Activated effector memory CD4-positive, alpha-beta T cell treated with anti-CD3 and anti-CD28 coated beads, Interleukin-2, amount 50 U/mL, for 16 hours (primary cell): Measurements from ENCODE around the gene CCDC92.

Experiments
- DNase-seq: peaks from one replicate; pipeline ENCODE4 v3.0.0-alpha.2; 2020

The CCDC92 gene

DNA sequence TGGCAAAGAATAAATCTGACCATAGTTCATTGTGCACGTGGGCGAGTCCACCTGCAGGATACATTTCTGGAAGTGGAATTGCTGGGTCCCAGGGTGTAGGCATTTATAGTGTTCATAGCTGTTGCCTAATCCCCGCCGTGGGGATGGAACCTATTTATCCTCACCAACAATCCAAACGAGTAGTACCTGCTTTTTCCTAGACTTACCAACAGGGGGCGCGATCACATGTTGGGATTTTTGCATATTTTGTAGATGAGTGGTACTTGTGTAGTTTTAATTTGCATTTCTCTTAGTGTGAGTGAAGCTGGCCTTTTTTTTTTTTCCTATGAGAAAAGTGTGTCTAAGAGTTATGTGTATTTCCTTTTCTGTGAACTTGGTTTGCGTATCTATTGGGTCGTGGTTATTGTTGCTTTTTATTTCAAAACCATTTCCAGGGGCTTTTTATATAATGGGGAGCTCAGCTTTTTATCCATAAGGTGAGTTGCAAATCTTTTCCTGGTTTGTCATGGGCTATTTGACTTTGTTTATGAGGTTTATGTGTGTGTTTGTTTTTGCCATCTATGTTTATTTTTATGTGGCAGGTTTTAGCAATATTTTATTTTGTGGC lies 67.2 kb downstream of the CCDC92 start:
- DNase-seq: peak; percentile 86

DNA sequence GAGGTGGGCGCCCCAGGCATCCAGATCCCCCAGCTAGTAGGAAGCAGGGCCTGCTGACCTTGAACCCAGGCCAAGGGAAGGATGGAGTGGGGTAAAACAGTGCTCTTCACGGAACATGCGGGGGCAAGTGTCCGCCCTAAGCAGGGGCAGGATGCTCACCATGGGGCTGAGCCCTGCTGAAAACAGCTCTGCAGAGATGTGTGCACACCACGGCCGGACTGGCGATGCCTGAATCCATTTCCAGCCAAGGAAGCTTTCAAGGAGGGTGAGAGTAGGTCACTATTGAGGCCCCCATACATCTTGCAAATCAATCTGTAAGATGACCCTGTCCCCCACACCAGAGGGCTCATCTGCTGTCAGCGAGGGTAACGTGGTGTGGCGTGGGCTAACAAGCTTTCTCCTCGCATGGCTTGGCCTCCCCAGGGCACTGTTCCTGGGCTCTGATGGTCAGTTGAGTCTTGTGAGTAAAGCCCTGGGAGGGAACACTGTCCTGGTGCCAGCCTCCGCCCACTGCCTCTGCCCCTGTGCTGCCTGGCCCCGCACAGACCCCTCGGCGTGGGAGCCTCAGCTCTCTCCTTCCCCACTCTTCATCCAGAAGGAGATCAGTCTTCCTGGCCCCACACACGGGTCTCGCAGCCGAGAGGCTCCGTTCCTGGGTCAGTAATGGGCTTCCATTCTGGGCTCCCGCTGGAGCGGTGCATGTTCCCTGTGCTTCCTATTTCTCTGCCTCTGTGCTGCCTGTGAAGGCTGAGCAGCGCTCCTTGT lies 69.1 kb downstream of the CCDC92 start:
- no peak for DNase-seq

GRCh38 chr12:123902821-123903220 lies 69.8 kb downstream of the CCDC92 start:
- DNase-seq: no peak

GRCh38 chr12:123900871-123901376 lies 71.7 kb downstream of the CCDC92 start:
- DNase-seq: no peak

- no peak for DNase-seq
These were observed 73.3 kb downstream of the CCDC92 start for GRCh38 chr12:123899368-123899767.

- DNase-seq: no peak
These were observed 74.0 kb downstream of the CCDC92 start for GRCh38 chr12:123898673-123899072.

- no peak for DNase-seq
These were observed 75.4 kb downstream of the CCDC92 start for GRCh38 chr12:123897221-123897620.

DNA sequence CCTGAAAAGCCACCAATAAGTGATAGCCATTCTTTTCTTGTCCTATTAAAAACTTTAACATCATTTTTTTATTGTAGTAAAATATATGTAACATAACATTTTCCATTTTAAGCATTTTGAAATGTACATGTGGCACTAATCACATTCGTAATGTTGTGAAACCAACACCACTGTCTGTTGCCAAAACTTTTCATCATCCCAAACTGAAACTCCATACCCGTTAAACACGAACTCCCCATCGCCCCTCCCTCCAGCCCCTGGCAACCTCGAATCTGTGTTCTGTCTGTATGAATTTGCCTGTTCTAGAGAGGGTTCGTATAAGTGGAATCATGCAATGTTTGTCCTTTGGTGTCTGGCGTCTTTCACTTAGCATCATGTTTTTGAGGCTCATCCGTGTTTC lies 75.9 kb downstream of the CCDC92 start:
- no peak for DNase-seq

- DNase-seq: no peak
These were observed 77.2 kb downstream of the CCDC92 start for GRCh38 chr12:123895451-123895850.

DNA sequence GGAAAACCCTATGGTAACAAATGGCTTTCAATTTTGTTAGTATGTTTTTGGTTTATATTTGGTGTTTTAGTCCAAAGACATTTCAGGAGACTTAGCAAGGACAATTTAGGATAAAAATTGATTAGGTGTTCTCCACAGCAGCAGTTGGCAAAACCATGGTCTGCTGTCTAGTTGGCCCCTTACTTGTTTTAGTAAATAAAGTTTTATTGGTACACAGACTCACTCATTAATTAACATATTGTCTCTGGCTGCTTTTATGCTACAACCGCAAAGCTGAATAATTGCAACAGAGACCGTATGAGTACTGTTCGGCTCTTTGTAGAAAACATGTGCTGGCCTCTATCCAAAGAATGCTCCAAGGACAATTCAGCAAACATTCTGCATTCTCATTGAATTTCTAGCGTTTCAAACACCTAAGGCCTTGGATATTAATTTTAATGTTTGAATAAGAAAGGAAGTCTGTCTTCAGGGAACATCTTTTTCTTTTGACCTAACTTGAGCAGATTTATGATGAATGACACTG lies 77.7 kb downstream of the CCDC92 start:
- no peak for DNase-seq

DNA sequence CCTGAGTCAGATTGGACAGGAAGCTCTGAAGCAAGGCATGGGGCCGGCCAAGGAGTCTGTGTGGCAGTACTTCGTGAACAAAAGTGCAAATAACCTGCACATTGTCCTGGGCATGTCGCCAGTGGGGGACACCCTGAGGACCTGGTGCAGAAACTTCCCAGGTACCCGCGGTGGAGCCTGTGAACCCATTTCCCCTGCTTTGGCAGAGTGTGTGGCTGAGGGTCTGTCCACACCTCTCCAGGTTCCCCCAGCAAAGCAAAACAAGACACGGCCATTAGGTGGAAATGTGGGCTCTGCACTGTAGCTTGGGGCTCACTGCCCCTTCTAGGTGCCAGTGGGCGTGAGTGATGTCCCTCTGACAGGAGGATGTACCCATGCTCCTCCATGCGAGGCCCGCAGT lies 79.4 kb downstream of the CCDC92 start:
- no peak for DNase-seq

GRCh38 chr12:123892853-123893252 lies 79.8 kb downstream of the CCDC92 start:
- no peak for DNase-seq

- DNase-seq: no peak
These were observed 80.5 kb downstream of the CCDC92 start for GRCh38 chr12:123892180-123892559.

DNA sequence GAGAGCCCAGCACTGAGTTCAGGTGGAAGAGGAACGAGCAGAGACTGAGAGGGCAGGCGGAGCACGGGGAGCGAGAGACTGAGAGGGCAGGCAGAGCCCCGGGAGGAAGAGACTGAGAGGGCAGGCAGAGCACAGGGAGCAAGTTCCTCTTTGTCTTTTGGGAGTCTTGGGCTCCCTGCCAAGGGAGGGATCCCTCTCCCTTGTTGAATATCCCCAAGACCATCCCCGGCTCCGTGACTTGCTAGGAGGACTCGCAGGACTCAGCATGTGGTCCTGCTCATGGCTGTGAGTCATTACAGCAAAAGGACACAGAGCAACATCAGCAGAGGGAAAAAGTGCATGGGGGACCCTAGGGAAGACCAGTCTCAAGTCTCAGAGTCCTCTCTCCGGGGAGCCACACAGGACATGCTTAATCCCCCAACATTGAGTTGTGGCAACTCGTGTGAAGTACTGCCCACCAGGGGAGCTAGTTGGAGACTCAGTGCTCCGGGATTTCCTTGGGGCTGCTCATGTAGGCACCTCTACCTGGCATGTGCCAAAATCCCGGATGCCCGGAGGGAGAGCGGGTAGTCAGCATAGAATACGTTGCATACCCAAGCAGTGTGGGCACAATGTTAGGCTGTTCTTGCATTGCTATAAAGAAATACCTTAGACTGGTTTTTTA lies 81.0 kb downstream of the CCDC92 start:
- DNase-seq: no peak

DNA sequence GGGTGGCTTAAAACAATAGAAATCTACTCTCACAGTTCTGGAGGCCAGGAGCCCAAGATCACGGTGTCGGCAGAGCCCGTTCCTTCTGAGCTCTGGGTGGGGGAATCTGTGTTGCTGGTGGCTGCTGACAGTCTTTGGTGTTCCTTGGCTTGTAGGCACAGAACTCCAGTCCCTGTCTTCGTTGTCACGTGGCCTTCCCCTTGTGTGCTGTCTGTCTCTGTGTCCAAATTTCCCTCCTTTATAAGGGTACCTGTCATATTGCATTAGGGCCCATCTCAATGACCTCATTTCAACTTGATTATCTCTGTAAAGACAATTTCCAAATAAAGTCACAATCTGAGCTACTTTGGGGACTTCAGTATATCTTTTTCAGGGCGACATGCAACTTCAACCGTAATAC lies 81.6 kb downstream of the CCDC92 start:
- no peak for DNase-seq

- no peak for DNase-seq
These were observed 82.1 kb downstream of the CCDC92 start for GRCh38 chr12:123890536-123890902.

DNA sequence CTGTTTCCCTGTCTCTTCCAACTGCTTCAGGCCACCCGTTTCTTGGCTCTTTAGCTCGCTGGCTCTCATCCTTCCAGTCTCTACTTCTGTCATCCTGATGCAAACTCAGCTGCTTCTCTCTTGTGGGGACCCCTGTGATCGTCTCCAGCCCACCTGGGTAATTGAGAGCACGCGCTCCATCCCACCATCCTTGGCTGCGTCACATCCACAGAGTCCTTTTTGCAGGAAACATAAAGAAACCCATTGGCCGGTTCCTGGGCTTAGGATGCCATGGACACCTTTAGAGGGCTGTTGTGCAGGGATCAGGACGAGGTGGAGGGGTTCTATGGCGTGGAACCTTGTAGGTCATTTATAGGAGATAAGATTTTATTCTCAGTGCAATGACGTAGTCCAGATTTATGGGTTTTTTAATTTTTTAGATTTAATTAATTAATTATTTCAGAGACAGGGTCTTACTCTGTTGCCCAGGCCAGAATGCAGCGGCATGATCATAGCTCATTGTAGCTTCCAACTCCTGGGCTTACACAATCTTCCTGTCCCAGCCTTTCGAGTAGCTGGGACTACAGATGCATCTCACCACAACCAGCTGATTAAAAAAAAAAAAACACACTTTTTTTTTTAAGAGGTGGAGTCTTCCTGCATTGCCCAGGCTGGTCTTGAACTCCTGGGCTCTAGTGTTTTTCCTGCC lies 82.6 kb downstream of the CCDC92 start:
- DNase-seq: no peak

GRCh38 chr12:123888989-123889388 lies 83.6 kb downstream of the CCDC92 start:
- no peak for DNase-seq

DNA sequence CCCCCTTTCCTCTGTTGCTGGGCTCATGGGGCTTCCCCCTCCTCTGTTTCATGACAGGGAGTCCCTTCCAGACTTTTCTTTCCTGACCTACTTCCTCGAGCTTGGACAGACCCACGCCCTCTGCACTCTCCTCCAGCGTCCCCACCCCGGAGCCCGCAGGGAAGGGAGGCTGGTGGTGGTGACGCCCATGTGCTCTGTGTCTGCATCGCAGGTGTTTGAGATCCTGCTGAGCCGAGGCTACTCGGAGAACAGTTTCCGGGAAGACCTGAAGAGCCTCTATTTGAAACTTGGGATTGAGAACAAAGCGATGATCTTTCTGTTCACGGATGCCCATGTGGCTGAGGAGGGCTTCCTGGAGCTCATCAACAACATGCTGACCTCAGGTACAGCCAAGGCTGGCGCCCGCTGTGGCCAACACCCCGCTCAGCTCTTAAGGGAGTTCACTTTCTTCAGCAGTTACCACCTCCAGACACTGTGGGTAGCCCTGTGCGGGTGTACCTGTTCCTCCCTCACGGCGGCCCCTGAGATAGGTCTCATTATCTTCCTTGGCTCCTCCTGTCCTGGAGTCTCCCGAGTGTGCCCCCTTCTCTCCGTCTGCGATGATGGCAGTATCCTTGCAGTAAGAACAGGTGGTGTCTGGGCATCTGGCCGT lies 85.6 kb downstream of the CCDC92 start:
- DNase-seq: no peak

DNA sequence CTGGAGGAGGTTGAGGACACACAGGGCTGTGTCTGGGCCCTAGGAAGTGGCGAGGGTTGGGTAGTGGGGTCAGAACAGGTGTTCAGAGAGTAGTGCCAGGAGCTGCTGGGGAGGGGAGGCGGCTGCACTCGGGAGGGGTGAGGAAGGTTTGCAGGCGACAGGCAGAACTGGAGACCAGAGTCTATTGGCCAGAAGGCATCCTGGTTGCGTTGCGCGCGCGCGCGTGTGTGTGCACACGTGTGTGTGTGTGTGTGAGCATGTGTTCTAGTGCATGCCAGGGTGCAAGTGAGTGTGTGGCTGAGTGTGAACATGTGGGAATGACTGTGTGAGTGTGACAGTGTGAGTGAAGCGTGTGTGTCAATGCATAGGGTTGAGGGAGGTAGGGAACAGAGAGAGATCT lies 86.4 kb downstream of the CCDC92 start:
- no peak for DNase-seq
